ENCODE results near the gene ANP32B. TPM values are rescaled to one million over a fixed set of nuclear protein-coding genes. Genes with fewer than 3 reads are reported as not detected.

ANP32B gene
- total and polyA plus RNA-seq, 2 donors (not counting 1 experiment from before 2014, with no cell fraction given), result 17.6 to 138 TPM

DNA sequence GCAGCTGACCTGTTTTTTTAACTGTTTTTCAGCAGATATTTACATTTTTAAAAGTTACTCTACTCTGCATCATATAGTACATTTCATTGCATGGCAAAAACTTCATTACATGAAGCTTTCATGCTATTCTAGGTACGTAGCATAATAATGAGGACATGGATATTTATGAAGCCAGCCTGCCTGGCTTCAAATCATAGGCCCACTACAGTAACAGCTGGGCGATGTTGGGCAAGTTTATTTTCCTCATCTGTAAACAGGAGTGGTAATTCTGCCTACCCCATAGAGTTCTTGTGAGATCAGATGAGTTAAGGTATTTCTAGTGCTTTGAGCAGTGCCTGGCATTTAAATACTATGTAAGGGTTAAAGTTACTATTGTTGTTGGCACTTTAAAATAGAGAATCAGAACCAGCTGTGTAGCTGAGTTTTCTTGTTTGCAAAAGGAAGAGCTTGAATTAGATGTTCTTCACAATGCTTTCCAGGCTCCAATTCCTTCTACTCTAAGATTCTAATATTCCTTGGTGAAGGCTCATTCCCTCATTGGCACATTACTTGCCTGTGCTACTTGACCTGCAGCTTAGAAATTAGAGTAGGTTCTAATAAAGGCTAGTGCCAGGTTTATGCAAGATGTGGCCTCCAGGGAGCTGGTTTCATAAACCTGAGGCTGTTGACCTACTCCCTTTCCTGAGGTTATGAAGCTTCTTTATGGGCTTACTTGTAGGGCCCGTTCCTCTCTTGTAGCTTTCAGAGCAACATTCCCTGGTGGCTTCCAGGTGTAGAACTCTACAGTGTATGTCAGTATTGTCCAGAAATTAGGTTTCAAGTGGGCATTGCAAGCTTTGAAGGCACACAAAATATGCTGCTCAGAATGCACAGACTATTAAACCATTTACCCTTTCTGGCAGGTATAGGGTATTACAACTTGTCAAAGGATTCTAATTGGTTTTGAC is 14.5 kb downstream of the ANP32B start:
- Mint-ChIP-seq H3K9me3 (ENCODE audit: insufficient read depth) (no peaks in the 10 kb centered on the region), H3K4me3 (no peak overlapping the region), H3K27ac (no peak overlapping the region), H3K27me3 (no peaks in the 10 kb centered on the region), H3K4me1 (peaks cover 29% of the 10 kb centered on the region)
- Histone ChIP-seq H2AFZ (ENCODE audit: insufficient read depth, low read depth, low read length, poor library complexity, severe bottlenecking) (no peak overlapping the region), H3K4me3 (ENCODE audit: control extremely low read depth in 1 of 5, extremely low read depth in 1 of 5, insufficient read depth in 1 of 5, low read depth in 2 of 5, low read length in 4 of 5) (no peak overlapping the region), H3K36me3 (replicated peaks in 1 of 2; ENCODE audit: control extremely low read depth in 1 of 2, control insufficient read depth in 1 of 2, extremely low read depth in 1 of 2, insufficient read depth in 2 of 2, low read length in 1 of 2) (peaks cover 6 to 59% of the 10 kb centered on the region in 2 experiments), H4K20me1 (ENCODE audit: control insufficient read depth, insufficient read depth, low read length, poor library complexity, severe bottlenecking) (peaks cover 23% of the 10 kb centered on the region), H3K4me2 (replicated peaks; ENCODE audit: low read depth, low read length, poor library complexity, severe bottlenecking) (no peak overlapping the region), H3K27me3 (replicated peaks in 1 of 4; ENCODE audit: control extremely low read depth in 1 of 4, control insufficient read depth in 3 of 4, insufficient read depth in 4 of 4, low read length in 3 of 4) (no peaks in the 10 kb centered on the region), H3K9me3 (ENCODE audit: control extremely low read depth in 1 of 3, control insufficient read depth in 2 of 3, insufficient read depth in 1 of 3, low read length in 2 of 3) (no peaks in the 10 kb centered on the region), H3K9ac (ENCODE audit: low read length) (no peak overlapping the region), H3K4me1 (ENCODE audit: control insufficient read depth in 2 of 2, insufficient read depth in 2 of 2, low read length in 2 of 2) (peaks cover 13 to 14% of the 10 kb centered on the region in 2 donors), H3K79me2 (ENCODE audit: control insufficient read depth, insufficient read depth, low read length) (peaks cover 81% of the 10 kb centered on the region), H3K27ac (ENCODE audit: low read length in 2 of 2) (no peak overlapping the region)
- ATAC-seq (ENCODE audit: low read depth), result no peak
- WGBS (ENCODE audit: insufficient coverage), result 100% methylated on average over 1 of the region's 3 CpGs
- no peak for DNase-seq
- TF ChIP-seq, protein P1, sequence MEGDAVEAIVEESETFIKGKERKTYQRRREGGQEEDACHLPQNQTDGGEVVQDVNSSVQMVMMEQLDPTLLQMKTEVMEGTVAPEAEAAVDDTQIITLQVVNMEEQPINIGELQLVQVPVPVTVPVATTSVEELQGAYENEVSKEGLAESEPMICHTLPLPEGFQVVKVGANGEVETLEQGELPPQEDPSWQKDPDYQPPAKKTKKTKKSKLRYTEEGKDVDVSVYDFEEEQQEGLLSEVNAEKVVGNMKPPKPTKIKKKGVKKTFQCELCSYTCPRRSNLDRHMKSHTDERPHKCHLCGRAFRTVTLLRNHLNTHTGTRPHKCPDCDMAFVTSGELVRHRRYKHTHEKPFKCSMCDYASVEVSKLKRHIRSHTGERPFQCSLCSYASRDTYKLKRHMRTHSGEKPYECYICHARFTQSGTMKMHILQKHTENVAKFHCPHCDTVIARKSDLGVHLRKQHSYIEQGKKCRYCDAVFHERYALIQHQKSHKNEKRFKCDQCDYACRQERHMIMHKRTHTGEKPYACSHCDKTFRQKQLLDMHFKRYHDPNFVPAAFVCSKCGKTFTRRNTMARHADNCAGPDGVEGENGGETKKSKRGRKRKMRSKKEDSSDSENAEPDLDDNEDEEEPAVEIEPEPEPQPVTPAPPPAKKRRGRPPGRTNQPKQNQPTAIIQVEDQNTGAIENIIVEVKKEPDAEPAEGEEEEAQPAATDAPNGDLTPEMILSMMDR (IDR thresholded peaks at IDR 0.05), result no peak
- no peak for TF ChIP-seq EZH2 (IDR thresholded peaks at IDR 0.05; ENCODE audit: borderline replicate concordance, insufficient read depth, low read depth, low read length, poor library complexity, severe bottlenecking)
- ChIA-PET CTCF (interaction anchor here (0.7 to 1.8 kb wide), 3 partner anchors 14 to 74 kb away, joined by 3 to 5 read pairs (median 4); partner anchors contain the start of gene ANP32B), POLR2A (no interaction called here)
- intact Hi-C loops (cut with micrococcal nuclease), result no loop called here

- ATAC-seq (ENCODE audit: low read depth) (no peak), DNase-seq (no peak)
- Mint-ChIP-seq H3K4me3 (no peak overlapping the region), H3K4me1 (peaks cover 5% of the 10 kb centered on the region), H3K9me3 (ENCODE audit: insufficient read depth) (no peaks in the 10 kb centered on the region), H3K27ac (no peak overlapping the region), H3K27me3 (no peaks in the 10 kb centered on the region)
- 94% methylated on average over 2 of the region's 2 CpGs for WGBS (ENCODE audit: insufficient coverage)
- H3K27ac ChIP-seq (ENCODE audit: low read length in 2 of 2), result peak overlapping the region in 1 of 2 donors; percentile 39
- intact Hi-C loops (cut with micrococcal nuclease), result no loop called here
- ChIA-PET POLR2A (no interaction called here), CTCF (no interaction called here)
- peaks cover 12% of the 10 kb centered on the region for H4K20me1 ChIP-seq (ENCODE audit: control insufficient read depth, insufficient read depth, low read length, poor library complexity, severe bottlenecking)
- no peaks in the 10 kb centered on the region for H3K27me3 ChIP-seq (replicated peaks in 1 of 4; ENCODE audit: control extremely low read depth in 1 of 4, control insufficient read depth in 3 of 4, insufficient read depth in 4 of 4, low read length in 3 of 4)
- H3K36me3 ChIP-seq (replicated peaks in 1 of 2; ENCODE audit: control extremely low read depth in 1 of 2, control insufficient read depth in 1 of 2, extremely low read depth in 1 of 2, insufficient read depth in 2 of 2, low read length in 1 of 2), result peaks cover 8 to 77% of the 10 kb centered on the region in 2 experiments
- no peaks in the 10 kb centered on the region for H3K4me1 ChIP-seq (ENCODE audit: control insufficient read depth in 2 of 2, insufficient read depth in 2 of 2, low read length in 2 of 2)
- no peaks in the 10 kb centered on the region for H3K9me3 ChIP-seq (ENCODE audit: control extremely low read depth in 1 of 3, control insufficient read depth in 2 of 3, insufficient read depth in 1 of 3, low read length in 2 of 3)
- peaks cover 37% of the 10 kb centered on the region for H3K79me2 ChIP-seq (ENCODE audit: control insufficient read depth, insufficient read depth, low read length)
- no peak overlapping the region for H2AFZ ChIP-seq (ENCODE audit: insufficient read depth, low read depth, low read length, poor library complexity, severe bottlenecking)
- no peak for TF ChIP-seq EZH2 (IDR thresholded peaks at IDR 0.05; ENCODE audit: borderline replicate concordance, insufficient read depth, low read depth, low read length, poor library complexity, severe bottlenecking)
- TF ChIP-seq, protein P1 (IDR thresholded peaks at IDR 0.05), result no peak
- H3K9ac ChIP-seq (ENCODE audit: low read length), result no peak overlapping the region
- H3K4me2 ChIP-seq (replicated peaks; ENCODE audit: low read depth, low read length, poor library complexity, severe bottlenecking), result no peak overlapping the region
- no peak overlapping the region for H3K4me3 ChIP-seq (ENCODE audit: control extremely low read depth in 1 of 5, extremely low read depth in 1 of 5, insufficient read depth in 1 of 5, low read depth in 2 of 5, low read length in 4 of 5)
Measured at GRCh38 chr9:98002808-98003207, 19.7 kb downstream of the ANP32B start.

Measured in B cell (primary cell).